Right cardiac atrium (tissue), 5 donors: ENCODE measurements around the gene SLC25A27. TPM values are rescaled to one million over a fixed set of nuclear protein-coding genes. Genes with fewer than 3 reads are reported as not detected.

Source experiments
- ATAC-seq, 2 donors: fragments of 200-7000 bp; cut with Tn5 transposase; one replicate each; pipeline versions ENCODE4 v1.8.0 to v1.9.1; 2020; ENCODE audit warnings: moderate library complexity in 2 of 2, mild to moderate bottlenecking in 1 of 2
- DNase-seq, 3 donors: peaks; one replicate each; pipeline ENCODE4 v3.0.0-alpha.2; 2020
- H3K27ac ChIP-seq: one replicate; pipeline ENCODE4 v1.5.1; 2013; ENCODE audit warnings: mild to moderate bottlenecking, low read length, control low read depth, moderate library complexity
- H3K27me3 ChIP-seq: one replicate; pipeline ENCODE4 v1.6.1; 2013; ENCODE audit not compliant: control insufficient read depth, insufficient read depth
- H3K4me1 ChIP-seq: one replicate; pipeline ENCODE4 v1.6.1; 2013; ENCODE audit warnings: low read length; ENCODE audit not compliant: control insufficient read depth, insufficient read depth
- H3K4me3 ChIP-seq: one replicate; pipeline ENCODE4 v1.5.1; 2013; ENCODE audit warnings: low read length, control low read depth
- H3K9me3 ChIP-seq: one replicate; pipeline ENCODE4 v1.6.1; 2013; ENCODE audit warnings: low read length; ENCODE audit not compliant: control insufficient read depth
- WGBS: extraction: QIAGEN DNeasy Blood & Tissue Kit; methylation state at CpG from one replicate; pipeline ENCODE4 v1.1.7; 2013; 5-methylcytosine and 5-hydroxymethylcytosine counted together
- intact Hi-C, 4 donors: fragments of 100-400 bp; cut with DNase I; formaldehyde crosslinking; loops; one replicate each; pipeline versions ENCODE4 v1.11.0 to v1.14.0; 2022 to 2023
- polyA plus RNA-seq: library from polyadenylated mRNA; stranded (reverse); fragments of 200-250 nt; gene quantifications from one replicate; pipeline ENCODE4 v1.2.3, GENCODE V29; 2013
- total RNA-seq, 4 donors: library from RNA; stranded (reverse); fragmentation: NEBNext Ultra II Directional; extraction: Animal tissue kit (Norgen Biotek cat#: 25700); gene quantifications; one replicate each; pipeline ENCODE4 v1.2.1, GENCODE V29; 2021
- donor health status: healthy with polysubstance abuse.
- donor health status: DM: no; HTN: yes; CAD: no.
- donor health status: DM: no; HTN: no; CAD: no.
- donor health status: DM: no; HTN: yes; CAD: no; lungs with severe emphysema.
- donor health status: DM: yes; HTN: yes; CAD: no.

SLC25A27 gene
- total and polyA plus RNA-seq, 5 donors = 15.5 to 19.9 (median 17.0) TPM

DNA sequence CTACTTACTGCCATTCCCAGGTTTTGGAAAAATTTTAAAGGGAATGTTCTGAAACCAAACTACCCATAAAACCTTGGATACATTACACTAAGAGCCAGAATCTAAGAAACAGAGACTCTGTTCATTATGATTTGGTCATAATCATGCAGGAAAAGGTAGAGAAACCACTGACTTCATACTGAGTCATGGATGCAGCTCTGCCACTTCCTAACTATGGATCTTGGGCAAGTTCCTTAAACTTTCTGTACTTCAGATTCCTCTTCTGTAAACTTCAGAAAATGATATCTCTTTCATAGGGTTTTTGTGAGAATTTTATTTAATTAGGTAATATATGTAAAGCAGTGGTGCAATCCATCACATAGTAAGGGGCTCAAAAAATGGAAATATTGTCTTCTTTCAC is 62.4 kb downstream of the SLC25A27 start:
- ATAC-seq = no peak
- no peak overlapping the region for H3K4me3 ChIP-seq
- H3K27me3 ChIP-seq = no peaks in the 10 kb centered on the region
- no peaks in the 10 kb centered on the region for H3K9me3 ChIP-seq
- DNase-seq = no peak
- no peak overlapping the region for H3K27ac ChIP-seq
- intact Hi-C loops = no loop called here
- H3K4me1 ChIP-seq = no peaks in the 10 kb centered on the region

GRCh38 chr6:46719099-46719498 is 66.3 kb downstream of the SLC25A27 start:
- Histone ChIP-seq H3K27me3 (no peaks in the 10 kb centered on the region), H3K27ac (no peak overlapping the region), H3K4me3 (no peak overlapping the region), H3K9me3 (no peaks in the 10 kb centered on the region), H3K4me1 (no peaks in the 10 kb centered on the region)
- intact Hi-C loops = no loop called here
- ATAC-seq = no peak
- WGBS = 39% methylated on average over 1 of the region's 1 CpG
- DNase-seq = no peak

- H3K9me3 ChIP-seq = no peaks in the 10 kb centered on the region
- WGBS = 68% methylated on average over 1 of the region's 1 CpG
- H3K27ac ChIP-seq = no peak overlapping the region
- H3K4me3 ChIP-seq = no peak overlapping the region
- no peaks in the 10 kb centered on the region for H3K4me1 ChIP-seq
- ATAC-seq = no peak
- intact Hi-C loops = no loop called here
- no peaks in the 10 kb centered on the region for H3K27me3 ChIP-seq
- peak in 1 of 3 donors; percentile 36 for DNase-seq
Measured at GRCh38 chr6:46720401-46720800, 67.6 kb downstream of the SLC25A27 start.

Other genes starting within 250 kb of the SLC25A27 start
- gene RCAN2, start 161.5 kb upstream of the SLC25A27 start, total RNA-seq = 100 to 1,000 TPM; 117 to 184 (median 136) TPM
- gene RCAN2, start 161.5 kb upstream of the SLC25A27 start, polyA plus RNA-seq = 82.9 TPM
- gene CYP39A1, start 157 bp upstream of the SLC25A27 start, total RNA-seq = 1 to 10 TPM; 6.9 to 8.7 (median 7.1) TPM
- gene CYP39A1, start 157 bp upstream of the SLC25A27 start, polyA plus RNA-seq = 3.3 TPM
- gene TDRD6, start 34.9 kb downstream of the SLC25A27 start, total RNA-seq = 1 to 10 TPM in 1 of 4 donors, under 1 TPM in 3; 0.38 to 1.2 (median 0.66) TPM
- gene TDRD6, start 34.9 kb downstream of the SLC25A27 start, polyA plus RNA-seq = 0.27 TPM
- gene PLA2G7, start 82.4 kb downstream of the SLC25A27 start, total RNA-seq = under 1 TPM; 0.31 to 0.71 (median 0.47) TPM
- 0.16 TPM for gene PLA2G7, start 82.4 kb downstream of the SLC25A27 start, polyA plus RNA-seq
- not detected for gene ANKRD66, start 94.0 kb downstream of the SLC25A27 start, total RNA-seq
- gene ANKRD66, start 94.0 kb downstream of the SLC25A27 start, polyA plus RNA-seq = not detected
- not detected for gene MEP1A, start 140.4 kb downstream of the SLC25A27 start, total RNA-seq
- not detected for gene MEP1A, start 140.4 kb downstream of the SLC25A27 start, polyA plus RNA-seq